ENCODE results near the gene ZC3H7B. TPM values are rescaled to one million over a fixed set of nuclear protein-coding genes. Genes with fewer than 3 reads are reported as not detected.

Gene ZC3H7B
- total RNA-seq, 1 experiment from 2014 or later: 53.4 TPM

DNA sequence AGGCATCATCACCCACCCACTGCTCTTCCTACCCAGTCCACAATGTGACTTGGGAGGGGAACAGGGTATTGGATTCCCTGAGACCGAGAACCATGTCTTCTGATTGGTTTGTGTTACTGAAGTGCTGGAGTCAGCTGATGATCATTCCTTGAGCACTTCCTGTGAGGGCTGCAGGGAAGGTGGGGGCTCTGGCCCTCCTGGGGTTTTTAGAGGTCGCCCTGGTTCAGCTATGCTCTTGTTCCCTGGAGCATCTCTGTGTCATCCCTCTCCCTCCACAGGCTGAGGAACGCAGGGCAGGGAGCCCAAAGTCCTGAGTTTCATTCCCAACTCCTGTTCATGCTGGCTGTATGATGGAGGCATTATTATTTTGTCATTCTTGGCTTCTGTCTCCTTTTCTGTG, 6.7 kb downstream of the ZC3H7B start:
- TF ChIP-seq, protein P1, sequence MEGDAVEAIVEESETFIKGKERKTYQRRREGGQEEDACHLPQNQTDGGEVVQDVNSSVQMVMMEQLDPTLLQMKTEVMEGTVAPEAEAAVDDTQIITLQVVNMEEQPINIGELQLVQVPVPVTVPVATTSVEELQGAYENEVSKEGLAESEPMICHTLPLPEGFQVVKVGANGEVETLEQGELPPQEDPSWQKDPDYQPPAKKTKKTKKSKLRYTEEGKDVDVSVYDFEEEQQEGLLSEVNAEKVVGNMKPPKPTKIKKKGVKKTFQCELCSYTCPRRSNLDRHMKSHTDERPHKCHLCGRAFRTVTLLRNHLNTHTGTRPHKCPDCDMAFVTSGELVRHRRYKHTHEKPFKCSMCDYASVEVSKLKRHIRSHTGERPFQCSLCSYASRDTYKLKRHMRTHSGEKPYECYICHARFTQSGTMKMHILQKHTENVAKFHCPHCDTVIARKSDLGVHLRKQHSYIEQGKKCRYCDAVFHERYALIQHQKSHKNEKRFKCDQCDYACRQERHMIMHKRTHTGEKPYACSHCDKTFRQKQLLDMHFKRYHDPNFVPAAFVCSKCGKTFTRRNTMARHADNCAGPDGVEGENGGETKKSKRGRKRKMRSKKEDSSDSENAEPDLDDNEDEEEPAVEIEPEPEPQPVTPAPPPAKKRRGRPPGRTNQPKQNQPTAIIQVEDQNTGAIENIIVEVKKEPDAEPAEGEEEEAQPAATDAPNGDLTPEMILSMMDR (IDR thresholded peaks at IDR 0.05; ENCODE audit: unreplicated experiment): no peak
- intact Hi-C loops (cut with micrococcal nuclease): no loop called here
- Mint-ChIP-seq H3K4me1 (ENCODE audit: insufficient read depth, unreplicated experiment) (peaks cover 39% of the 10 kb centered on the region), H3K9me3 (ENCODE audit: unreplicated experiment) (no peaks in the 10 kb centered on the region), H3K27ac (ENCODE audit: low read depth, unreplicated experiment) (no peak overlapping the region), H3K36me3 (ENCODE audit: insufficient read depth, unreplicated experiment) (peaks cover 39% of the 10 kb centered on the region), H3K27me3 (ENCODE audit: insufficient read depth, unreplicated experiment) (no peaks in the 10 kb centered on the region), H3K4me3 (ENCODE audit: unreplicated experiment) (no peak overlapping the region)
- DNase-seq (ENCODE audit: unreplicated experiment): no peak
- CTCF ChIA-PET: interaction anchor here (0.7 kb wide), 1 partner anchor 871 kb away, joined by 3 read pairs; no protein-coding TSS in a partner anchor
- BruUV-seq (replicated peaks): no TSS peak
- POLR2A ChIA-PET: no interaction called here

DNA sequence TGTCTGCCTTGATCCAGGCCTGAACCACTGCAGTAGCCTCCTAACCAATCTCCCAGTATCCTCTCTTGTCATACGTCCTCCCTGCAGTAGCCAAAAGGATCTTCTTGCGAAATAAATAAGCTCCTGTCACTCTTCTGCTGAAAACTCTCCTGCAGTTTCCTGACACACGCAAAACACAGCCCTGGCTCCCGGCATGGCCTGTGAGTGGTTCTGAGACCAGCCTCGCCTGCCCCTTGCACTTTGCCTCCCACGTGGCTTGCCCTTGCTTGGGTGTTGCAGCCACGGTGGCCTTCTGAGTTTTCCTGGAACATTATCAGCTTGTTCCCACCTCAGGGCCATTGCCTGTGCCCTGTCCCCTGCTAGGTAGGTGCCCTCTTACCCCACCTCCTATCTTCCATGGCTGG, 7.2 kb downstream of the ZC3H7B start:
- POLR2A ChIA-PET: no interaction called here
- Mint-ChIP-seq H3K27me3 (ENCODE audit: insufficient read depth, unreplicated experiment) (no peaks in the 10 kb centered on the region), H3K4me1 (ENCODE audit: insufficient read depth, unreplicated experiment) (peaks cover 36% of the 10 kb centered on the region), H3K27ac (ENCODE audit: low read depth, unreplicated experiment) (peak overlapping the region; percentile 19), H3K36me3 (ENCODE audit: insufficient read depth, unreplicated experiment) (peaks cover 39% of the 10 kb centered on the region), H3K4me3 (ENCODE audit: unreplicated experiment) (no peak overlapping the region), H3K9me3 (ENCODE audit: unreplicated experiment) (no peaks in the 10 kb centered on the region)
- no peak for DNase-seq (ENCODE audit: unreplicated experiment)
- intact Hi-C loops (cut with micrococcal nuclease): no loop called here
- BruUV-seq (replicated peaks): no TSS peak
- CTCF ChIA-PET: interaction anchor here (0.7 kb wide), 1 partner anchor 872 kb away, joined by 3 read pairs; no protein-coding TSS in a partner anchor
- TF ChIP-seq, protein P1 (IDR thresholded peaks at IDR 0.05; ENCODE audit: unreplicated experiment): no peak

DNA sequence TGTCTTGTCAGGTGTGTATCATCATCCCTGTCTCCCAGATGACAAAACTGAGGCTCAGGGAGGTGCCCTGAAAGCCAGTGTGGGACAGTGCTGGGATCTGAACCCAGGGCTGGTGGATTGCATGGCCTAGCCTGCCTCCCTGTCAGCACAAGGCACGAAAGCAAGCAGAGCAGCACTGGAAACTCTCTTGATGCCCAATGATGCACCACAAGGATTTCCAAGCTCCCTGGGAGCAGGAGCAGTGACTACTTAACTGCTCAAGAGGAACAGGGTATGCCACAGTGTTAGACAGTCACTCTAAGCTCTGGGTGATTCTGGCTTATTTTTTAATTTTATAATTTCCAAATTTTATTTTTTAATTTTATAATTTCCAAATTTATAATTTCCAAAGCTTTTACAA, 9.0 kb downstream of the ZC3H7B start:
- POLR2A ChIA-PET: interaction anchor here (0.7 to 1.7 kb wide), 3 partner anchors 24 to 288 kb away, joined by 3 to 4 read pairs (median 4); no protein-coding TSS in a partner anchor
- Mint-ChIP-seq H3K9me3 (ENCODE audit: unreplicated experiment) (no peaks in the 10 kb centered on the region), H3K4me1 (ENCODE audit: insufficient read depth, unreplicated experiment) (peaks cover 28% of the 10 kb centered on the region)

DNA sequence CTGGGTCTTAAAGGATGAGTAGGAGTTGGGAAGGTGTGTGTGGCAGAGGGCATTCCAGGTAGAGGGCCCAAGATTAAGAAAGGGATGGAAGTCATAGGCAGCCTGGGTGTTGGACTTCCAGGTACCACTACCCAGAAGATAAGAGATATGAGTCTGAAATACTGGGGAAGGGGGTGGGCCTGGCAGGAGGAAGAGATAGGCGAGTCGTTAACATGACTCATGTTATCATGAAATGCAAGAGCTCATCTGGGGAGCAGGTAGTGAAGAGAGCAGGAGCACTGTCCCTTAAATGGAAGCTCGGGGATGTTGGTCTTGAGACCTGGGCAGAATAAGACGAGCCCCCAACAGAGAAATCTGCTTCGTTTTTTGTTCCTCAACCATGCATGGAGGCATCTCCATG, 10.2 kb downstream of the ZC3H7B start:
- Mint-ChIP-seq H3K9me3 (ENCODE audit: unreplicated experiment) (no peaks in the 10 kb centered on the region), H3K36me3 (ENCODE audit: insufficient read depth, unreplicated experiment) (peaks cover 37% of the 10 kb centered on the region), H3K4me1 (ENCODE audit: insufficient read depth, unreplicated experiment) (peaks cover 22% of the 10 kb centered on the region), H3K4me3 (ENCODE audit: unreplicated experiment) (no peak overlapping the region), H3K27ac (ENCODE audit: low read depth, unreplicated experiment) (no peak overlapping the region), H3K27me3 (ENCODE audit: insufficient read depth, unreplicated experiment) (no peaks in the 10 kb centered on the region)
- no TSS peak for BruUV-seq (replicated peaks)
- no peak for DNase-seq (ENCODE audit: unreplicated experiment)
- intact Hi-C loops (cut with micrococcal nuclease): no loop called here
- CTCF ChIA-PET: interaction anchor here (0.7 kb wide), 1 partner anchor 258 kb away, joined by 3 read pairs; no protein-coding TSS in a partner anchor
- TF ChIP-seq, protein P1 (IDR thresholded peaks at IDR 0.05; ENCODE audit: unreplicated experiment): no peak
- POLR2A ChIA-PET: interaction anchor here (1.7 kb wide), 1 partner anchor 25 kb away, joined by 4 read pairs; no protein-coding TSS in a partner anchor

More for the DNA sequence above, 9.0 kb downstream of the ZC3H7B start:
- intact Hi-C loops (cut with micrococcal nuclease): no loop called here
- TF ChIP-seq, protein P1 (IDR thresholded peaks at IDR 0.05; ENCODE audit: unreplicated experiment): no peak
- CTCF ChIA-PET: no interaction called here
- Mint-ChIP-seq H3K4me3 (ENCODE audit: unreplicated experiment) (no peak overlapping the region), H3K27me3 (ENCODE audit: insufficient read depth, unreplicated experiment) (no peaks in the 10 kb centered on the region), H3K27ac (ENCODE audit: low read depth, unreplicated experiment) (no peak overlapping the region), H3K36me3 (ENCODE audit: insufficient read depth, unreplicated experiment) (peaks cover 33% of the 10 kb centered on the region)
- no peak for DNase-seq (ENCODE audit: unreplicated experiment)
- BruUV-seq (replicated peaks): no TSS peak

All from MCF 10A (cell line).